ENCODE results near the gene GPR152.
A peak's percentile ranks its signal among the peaks of the same experiment; 100 is the strongest.
"Not testable (repeated sequence)": the region's sequence is repeated elsewhere in the genome, so short reads cannot be mapped to it uniquely, and the experiment has no call there.

GPR152 gene

DNA sequence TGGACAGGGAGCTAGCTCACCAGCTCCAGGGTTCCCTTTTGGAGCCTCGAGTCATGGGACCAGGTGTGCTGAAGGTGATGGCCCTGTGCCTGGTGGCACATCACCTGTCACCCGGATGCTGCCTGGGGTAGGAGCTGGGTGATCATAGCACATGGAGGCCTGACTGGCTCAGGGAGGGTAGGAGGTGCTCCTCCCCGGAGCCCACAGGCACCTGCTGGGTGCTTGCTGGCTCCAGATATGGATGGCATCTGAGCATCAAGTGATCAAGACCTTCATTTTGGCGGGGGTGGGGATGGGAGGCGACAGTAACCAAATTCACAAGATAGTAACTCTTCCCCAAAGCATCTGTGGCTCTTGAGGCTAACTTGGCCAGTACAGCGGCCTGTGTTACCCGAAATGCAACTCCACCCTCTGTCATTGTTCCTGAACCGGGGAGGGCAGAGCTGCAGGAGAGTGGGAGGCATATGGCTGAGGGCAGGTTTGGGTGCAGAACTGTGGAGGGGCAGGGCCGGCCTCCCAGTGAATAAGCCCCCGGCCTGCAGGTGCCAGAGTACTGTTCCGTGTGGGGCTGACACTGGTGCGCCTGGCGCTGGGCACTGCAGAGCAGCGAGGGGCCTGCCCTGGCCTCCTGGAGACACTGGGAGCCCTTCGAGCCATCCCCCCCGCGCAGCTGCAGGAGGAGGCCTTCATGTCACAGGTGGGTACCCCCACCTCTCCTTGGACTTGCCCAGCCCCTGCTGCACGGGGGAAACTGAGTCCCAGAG is 43.9 kb downstream of the GPR152 start:
- DNase-seq: no peak

DNA sequence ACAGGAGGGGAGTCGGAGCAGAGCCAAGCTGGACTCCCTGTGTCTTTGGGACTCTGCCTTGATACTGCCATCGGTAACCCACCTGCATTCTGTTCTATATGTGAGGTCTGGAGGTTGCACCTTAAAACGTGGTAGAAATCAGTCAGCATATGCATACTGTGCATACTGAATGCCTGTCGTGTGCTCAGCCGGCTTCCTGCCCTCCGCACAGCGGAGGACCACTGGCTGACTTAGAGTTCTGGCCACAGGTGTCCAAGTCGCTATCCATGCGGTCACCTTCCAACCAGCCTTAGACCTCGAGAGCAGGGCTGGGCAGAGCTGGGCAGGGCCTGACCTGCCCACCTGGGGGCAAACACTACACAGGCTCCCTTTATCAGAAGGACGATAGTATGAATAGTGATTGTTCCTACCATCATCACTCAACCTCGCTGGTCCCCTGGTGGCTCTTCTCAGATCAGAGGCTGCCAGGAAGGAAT is 44.8 kb downstream of the GPR152 start:
- no peak for DNase-seq

DNA sequence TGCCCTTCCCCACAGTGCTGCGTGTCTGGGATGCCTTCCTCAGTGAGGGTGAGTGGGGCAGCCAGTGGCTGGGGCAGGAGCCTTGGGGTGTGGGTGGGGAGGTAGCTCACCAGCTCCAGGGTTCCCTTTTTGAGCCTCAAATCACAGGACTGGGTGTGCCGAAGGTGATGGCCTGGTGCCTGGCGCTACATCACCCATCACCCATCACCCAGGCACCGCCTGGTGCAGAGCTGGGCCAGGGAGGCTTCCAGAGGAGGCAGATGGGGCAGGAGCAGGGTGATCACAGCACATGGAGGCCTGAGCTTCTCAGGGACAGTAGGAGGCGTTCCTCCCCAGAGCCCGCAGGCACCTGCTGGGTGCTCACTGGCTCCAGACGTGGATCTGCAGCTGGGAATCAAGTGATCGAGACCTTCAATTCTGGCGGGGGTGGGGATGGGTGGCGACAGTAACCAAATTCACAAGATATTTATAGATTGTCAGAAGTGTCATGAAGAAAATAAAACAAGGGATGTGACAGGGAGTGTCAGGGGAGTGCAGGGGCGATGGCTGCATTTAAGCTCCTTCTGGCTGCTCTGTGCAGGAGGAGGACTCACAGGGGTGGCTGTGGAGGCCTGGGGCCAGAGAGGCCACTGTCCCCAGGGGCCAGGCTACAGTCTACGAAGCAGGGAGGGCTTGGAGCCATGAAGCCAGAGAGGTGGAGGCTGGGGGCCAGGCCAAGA is 45.4 kb downstream of the GPR152 start:
- peak; percentile 17 for DNase-seq

DNA sequence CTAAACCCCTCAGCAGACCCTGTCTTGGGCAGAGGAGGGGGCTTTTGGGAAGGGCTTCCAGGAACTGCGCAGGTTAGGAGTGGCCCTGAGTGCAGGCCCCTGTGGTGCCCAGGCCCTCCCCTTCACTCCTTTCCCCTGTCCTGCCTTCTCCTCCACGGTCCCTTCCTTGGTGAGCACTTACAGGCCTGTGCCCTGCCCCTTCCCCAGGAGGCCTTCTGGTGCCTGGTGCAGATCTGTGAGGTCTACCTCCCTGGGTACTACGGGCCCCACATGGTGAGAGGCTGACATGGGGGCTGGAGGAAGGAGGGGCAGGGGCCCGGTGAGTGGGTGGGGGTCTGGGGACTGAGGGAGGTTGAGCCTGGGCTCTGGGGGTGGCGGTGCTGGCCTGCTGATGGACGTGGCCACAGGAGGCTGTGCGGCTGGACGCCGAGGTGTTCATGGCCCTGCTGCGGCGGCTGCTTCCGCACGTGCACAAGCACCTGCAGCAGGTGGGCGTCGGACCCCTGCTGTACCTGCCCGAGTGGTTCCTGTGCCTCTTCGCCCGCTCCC is 46.0 kb downstream of the GPR152 start:
- DNase-seq: no peak

DNA sequence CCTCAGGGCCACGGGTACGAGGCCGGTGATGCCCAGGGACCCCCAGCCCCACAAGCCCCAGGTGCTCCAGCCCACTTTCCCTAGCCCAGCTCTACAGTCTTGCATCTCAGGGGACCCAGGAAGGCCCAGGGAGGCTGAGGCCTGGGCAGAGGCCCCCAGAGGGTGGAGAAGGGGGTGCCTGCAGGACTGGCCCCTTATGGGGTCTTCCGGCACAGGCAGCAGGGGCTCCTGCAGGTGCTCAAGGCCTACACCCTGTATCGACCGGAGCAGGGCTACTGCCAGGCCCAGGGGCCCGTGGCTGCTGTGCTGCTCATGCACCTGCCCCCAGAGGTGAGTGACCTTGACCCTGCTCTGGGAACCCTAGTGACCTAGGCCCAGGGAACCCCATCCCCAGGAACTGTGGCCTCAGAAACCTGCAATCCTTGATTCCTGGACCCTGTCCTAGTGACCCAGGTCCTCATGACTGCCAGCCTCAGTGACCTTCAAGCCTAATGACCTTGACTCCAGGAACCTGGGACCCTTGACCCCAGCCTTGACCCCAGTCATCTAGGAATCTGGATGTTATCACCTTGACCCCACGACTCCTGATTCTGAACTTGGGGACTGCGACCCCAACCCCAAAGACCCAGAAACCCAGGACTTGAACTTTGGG is 46.7 kb downstream of the GPR152 start:
- no peak for DNase-seq

DNA sequence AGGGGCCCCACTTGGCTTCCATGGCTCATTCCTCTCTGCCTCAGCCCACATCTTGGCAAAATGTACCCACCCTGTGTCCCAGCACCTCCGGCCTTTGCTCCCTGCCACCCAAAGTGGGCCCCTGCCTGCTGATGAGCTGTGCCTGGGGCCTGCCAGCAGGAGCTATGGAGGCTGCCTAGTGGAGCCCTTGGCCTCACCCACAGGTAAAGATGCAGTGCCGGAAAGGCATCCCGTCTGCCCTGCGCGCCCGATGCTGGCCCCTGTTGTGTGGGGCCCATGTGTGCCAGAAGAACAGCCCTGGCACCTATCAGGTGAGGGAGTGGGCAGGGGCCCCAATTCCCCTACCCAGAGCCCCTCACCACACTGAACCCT is 47.3 kb downstream of the GPR152 start:
- no peak for DNase-seq

DNA sequence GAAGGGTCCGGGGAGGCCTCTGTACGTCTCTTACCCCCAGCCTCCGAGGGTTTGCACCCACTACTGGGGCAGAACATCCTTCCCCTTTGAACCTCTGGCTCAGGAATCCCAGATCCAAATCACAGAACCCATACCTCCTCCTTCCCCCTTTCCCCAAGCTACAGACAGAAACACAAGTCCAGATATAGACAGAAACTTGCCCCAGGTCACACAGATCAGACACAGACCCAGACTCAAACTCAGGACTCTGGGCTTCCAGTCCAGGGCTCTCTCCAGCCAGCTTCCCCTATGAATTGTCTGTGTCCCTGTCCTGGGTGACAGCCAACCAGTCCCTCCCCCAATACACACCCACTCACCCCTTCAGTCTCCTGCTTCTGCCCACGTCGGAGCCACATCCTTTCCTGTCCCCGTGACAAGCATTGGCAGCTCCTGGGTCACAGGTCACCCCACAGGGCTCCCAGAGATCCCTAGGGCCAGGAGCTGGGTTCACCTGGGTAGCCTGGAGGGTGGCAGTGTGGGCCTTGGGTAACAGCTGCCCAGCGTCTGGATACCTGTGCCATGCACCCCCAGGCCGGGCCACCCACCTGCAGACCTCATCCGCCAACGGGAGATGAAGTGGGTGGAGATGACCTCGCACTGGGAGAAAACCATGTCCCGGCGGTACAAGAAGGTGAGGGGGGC is 47.9 kb downstream of the GPR152 start:
- DNase-seq: no peak

DNA sequence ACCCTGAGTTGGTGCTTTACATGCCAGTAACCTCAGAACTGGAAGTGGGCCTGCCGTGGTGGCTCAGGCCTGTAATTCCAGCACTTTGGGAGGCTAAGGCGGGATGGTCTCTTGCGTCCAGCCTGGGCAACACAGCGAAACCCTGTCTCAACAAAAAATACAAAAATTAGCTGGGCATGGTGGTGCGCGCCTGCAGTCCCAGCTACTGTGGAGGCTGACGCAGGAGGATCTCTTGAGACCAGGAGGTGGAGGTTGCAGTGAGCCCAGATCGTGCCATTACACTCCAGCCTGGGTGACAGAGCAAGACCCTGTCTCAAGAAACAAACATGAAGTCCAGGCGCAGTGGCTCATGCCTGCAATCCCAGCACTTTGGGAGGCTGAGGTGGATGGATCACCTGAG is 49.4 kb downstream of the GPR152 start:
- not testable (repeated sequence) for DNase-seq

DNA sequence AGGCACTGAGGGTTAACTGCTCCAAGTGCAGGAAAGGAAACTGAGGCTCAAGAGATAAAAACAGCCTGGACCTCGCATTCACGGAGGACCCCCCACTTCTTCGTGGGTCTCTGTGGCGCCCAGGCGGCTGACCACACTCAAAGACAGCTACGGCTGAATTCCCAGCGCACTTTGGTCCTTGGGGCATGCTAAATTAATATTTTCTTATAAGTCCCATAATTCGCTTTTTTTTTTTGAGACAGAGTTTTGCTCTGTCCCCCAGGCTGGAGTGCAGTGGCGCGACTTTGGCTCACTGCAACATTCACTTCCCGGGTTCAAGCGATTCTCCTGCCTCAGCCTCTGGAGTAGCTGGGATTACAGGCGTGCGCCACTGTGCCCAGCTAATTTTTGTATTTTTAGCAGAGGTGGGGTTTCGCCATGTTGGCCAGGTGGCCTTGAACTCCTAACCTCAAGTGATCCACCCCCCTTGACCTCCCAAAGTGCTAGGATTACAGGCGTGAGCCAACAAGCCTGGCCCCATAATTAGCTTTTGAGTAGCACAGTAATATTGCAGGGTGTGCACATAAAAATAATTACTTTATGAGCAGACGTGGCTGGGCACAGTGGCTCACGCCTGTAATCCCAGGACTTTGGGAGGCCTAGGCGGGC is 50.2 kb downstream of the GPR152 start:
- not testable (repeated sequence) for DNase-seq

DNA sequence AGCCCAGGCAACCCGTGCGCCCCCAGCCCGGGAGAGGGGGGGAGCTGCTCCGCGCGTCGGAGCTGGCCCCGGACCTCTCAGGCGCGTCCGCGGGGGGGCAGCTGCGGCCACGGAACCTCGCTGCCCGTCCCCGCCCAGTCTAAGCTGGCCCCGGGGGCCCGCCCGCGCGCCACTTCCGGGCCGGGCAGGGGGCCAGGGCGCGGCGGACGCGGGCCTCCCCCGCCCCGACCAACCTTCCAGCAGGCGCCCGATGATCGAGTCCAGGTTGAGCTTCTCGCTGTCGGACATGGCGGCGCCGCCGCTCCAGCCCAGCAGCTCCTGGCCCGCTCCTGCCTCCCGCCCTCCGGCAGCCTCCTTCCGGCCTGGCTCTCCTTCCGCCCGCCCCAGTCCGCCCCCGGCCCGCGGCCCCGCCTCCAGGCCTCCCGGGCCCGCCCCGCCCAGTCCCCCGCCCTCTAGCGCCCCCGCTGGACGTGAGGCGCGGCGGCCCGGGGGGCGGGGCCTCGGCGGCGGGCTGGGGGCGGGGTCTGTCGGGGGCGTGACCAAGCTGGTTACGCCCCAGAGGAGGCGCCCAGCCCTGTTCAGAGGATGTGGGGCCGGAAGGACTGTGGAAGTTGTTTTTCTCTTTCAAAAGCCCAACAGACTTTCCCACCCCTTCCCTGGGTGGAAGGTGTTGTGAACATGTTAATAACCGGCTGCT is 50.9 kb downstream of the GPR152 start, which contains the start of gene PPP1CA:
TSS of gene PPP1CA (minus strand) at position 364 of the 697 bp plus-strand sequence. CDS start at position 288, 76 bp downstream.
- peak; percentile 95 for DNase-seq
